Glutamatergic neuron (in vitro differentiated cells): ENCODE results near the gene RNASEL. TPM values are rescaled to one million over a fixed set of nuclear protein-coding genes. Genes with fewer than 3 reads are reported as not detected.

ENCODE experiments used
- DNase-seq: peaks from one replicate; pipeline ENCODE4 v3.0.0; 2022
- H3K27ac Mint-ChIP-seq: one replicate; pipeline ENCODE4 v1.8.0; 2020; ENCODE audit warnings: mild to moderate bottlenecking, mixed read lengths, inconsistent platforms; ENCODE audit not compliant: unreplicated experiment
- H3K27me3 Mint-ChIP-seq: one replicate; pipeline ENCODE4 v1.8.0; 2020; ENCODE audit warnings: mild to moderate bottlenecking, moderate library complexity, mixed read lengths, inconsistent platforms; ENCODE audit not compliant: unreplicated experiment
- H3K36me3 Mint-ChIP-seq: one replicate; pipeline ENCODE4 v1.8.0; 2020; ENCODE audit warnings: mild to moderate bottlenecking, mixed read lengths, inconsistent platforms; ENCODE audit not compliant: unreplicated experiment
- H3K4me1 Mint-ChIP-seq: one replicate; pipeline ENCODE4 v1.8.0; 2020; ENCODE audit warnings: mild to moderate bottlenecking, low read depth, mixed read lengths, inconsistent platforms; ENCODE audit not compliant: unreplicated experiment
- H3K4me3 Mint-ChIP-seq: one replicate; pipeline ENCODE4 v1.8.0; 2020; ENCODE audit warnings: mild to moderate bottlenecking, mixed read lengths, inconsistent platforms; ENCODE audit not compliant: unreplicated experiment
- H3K9me3 Mint-ChIP-seq: one replicate; pipeline ENCODE4 v1.8.0; 2020; ENCODE audit warnings: mild to moderate bottlenecking, moderate library complexity, mixed read lengths, inconsistent platforms; ENCODE audit not compliant: unreplicated experiment
- total RNA-seq: library from RNA; stranded (reverse); fragmentation: NEBNext Ultra II Directional; extraction: Animal tissue kit (Norgen Biotek cat#: 25700); gene quantifications from one replicate; pipeline ENCODE4 v1.2.1, GENCODE V29; 2021; ENCODE audit not compliant: unreplicated experiment
- TF ChIP-seq, protein P1 (sequence below): fragments of 200-600 bp; sonication (generic); IDR thresholded peaks from one replicate; pipeline ENCODE4 v1.5.0; 2021; ENCODE audit not compliant: partially characterized antibody, unreplicated experiment

The RNASEL gene
- total RNA-seq, 1 donor from 2014 or later = 1.3 TPM

- Mint-ChIP-seq H3K36me3 (no peaks in the 10 kb centered on the region), H3K9me3 (no peaks in the 10 kb centered on the region), H3K27me3 (peaks cover 2% of the 10 kb centered on the region), H3K27ac (no peak overlapping the region), H3K4me1 (no peaks in the 10 kb centered on the region), H3K4me3 (no peak overlapping the region)
- TF ChIP-seq, protein P1, sequence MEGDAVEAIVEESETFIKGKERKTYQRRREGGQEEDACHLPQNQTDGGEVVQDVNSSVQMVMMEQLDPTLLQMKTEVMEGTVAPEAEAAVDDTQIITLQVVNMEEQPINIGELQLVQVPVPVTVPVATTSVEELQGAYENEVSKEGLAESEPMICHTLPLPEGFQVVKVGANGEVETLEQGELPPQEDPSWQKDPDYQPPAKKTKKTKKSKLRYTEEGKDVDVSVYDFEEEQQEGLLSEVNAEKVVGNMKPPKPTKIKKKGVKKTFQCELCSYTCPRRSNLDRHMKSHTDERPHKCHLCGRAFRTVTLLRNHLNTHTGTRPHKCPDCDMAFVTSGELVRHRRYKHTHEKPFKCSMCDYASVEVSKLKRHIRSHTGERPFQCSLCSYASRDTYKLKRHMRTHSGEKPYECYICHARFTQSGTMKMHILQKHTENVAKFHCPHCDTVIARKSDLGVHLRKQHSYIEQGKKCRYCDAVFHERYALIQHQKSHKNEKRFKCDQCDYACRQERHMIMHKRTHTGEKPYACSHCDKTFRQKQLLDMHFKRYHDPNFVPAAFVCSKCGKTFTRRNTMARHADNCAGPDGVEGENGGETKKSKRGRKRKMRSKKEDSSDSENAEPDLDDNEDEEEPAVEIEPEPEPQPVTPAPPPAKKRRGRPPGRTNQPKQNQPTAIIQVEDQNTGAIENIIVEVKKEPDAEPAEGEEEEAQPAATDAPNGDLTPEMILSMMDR = no peak
- DNase-seq = no peak
These were observed 26.0 kb downstream of the RNASEL start for GRCh38 chr1:182563095-182563494.

- DNase-seq = no peak
- H3K4me3 Mint-ChIP-seq = no peak overlapping the region
- no peaks in the 10 kb centered on the region for H3K36me3 Mint-ChIP-seq
- peaks cover 2% of the 10 kb centered on the region for H3K27me3 Mint-ChIP-seq
- H3K4me1 Mint-ChIP-seq = no peaks in the 10 kb centered on the region
- H3K27ac Mint-ChIP-seq = no peak overlapping the region
- H3K9me3 Mint-ChIP-seq = no peaks in the 10 kb centered on the region
- TF ChIP-seq, protein P1 = no peak
These were observed 27.6 kb downstream of the RNASEL start for GRCh38 chr1:182561456-182561855.

GRCh38 chr1:182560392-182560984 lies 28.6 kb downstream of the RNASEL start:
- H3K27ac Mint-ChIP-seq = no peak overlapping the region
- no peaks in the 10 kb centered on the region for H3K36me3 Mint-ChIP-seq
- no peaks in the 10 kb centered on the region for H3K9me3 Mint-ChIP-seq
- H3K4me1 Mint-ChIP-seq = no peaks in the 10 kb centered on the region
- H3K4me3 Mint-ChIP-seq = no peak overlapping the region
- H3K27me3 Mint-ChIP-seq = peaks cover 2% of the 10 kb centered on the region
- DNase-seq = no peak
- TF ChIP-seq, protein P1 = no peak

GRCh38 chr1:182556279-182556678 lies 32.8 kb downstream of the RNASEL start:
- Mint-ChIP-seq H3K27ac (no peak overlapping the region), H3K36me3 (no peaks in the 10 kb centered on the region), H3K4me3 (no peak overlapping the region), H3K27me3 (no peaks in the 10 kb centered on the region), H3K4me1 (no peaks in the 10 kb centered on the region), H3K9me3 (peaks cover 1% of the 10 kb centered on the region)
- TF ChIP-seq, protein P1 = no peak
- no peak for DNase-seq

DNA sequence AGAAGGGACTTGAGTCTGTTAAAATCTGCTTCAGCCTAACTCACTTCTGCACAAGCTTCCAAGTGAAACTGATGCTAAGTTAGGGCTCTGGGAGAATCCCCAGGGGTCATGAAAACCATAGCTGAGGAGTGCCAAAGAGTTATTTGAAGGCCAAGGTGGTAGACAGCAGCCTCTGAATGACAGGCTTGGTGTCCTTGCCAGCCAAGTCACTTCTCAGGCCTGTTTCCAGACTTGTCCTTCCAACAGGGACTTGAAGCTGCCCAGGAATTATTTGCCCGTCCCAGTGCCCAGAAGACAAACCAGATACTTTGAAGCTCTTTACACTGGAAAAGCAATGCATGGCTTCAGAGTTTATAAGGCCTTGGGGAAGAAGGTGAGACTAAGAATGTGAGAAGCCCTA lies 33.6 kb downstream of the RNASEL start:
- Mint-ChIP-seq H3K4me1 (no peaks in the 10 kb centered on the region), H3K36me3 (no peaks in the 10 kb centered on the region), H3K4me3 (no peak overlapping the region), H3K9me3 (peaks cover 1% of the 10 kb centered on the region), H3K27ac (no peak overlapping the region), H3K27me3 (no peaks in the 10 kb centered on the region)
- TF ChIP-seq, protein P1 = no peak
- no peak for DNase-seq
